ENCODE results near the gene BCL7C. TPM values are rescaled to one million over a fixed set of nuclear protein-coding genes. Genes with fewer than 3 reads are reported as not detected.
"Not testable (repeated sequence)": the region's sequence is repeated elsewhere in the genome, so short reads cannot be mapped to it uniquely, and the experiment has no call there.

Gene BCL7C
- total and polyA plus RNA-seq, 10 of the 15 experiments (the other 5 are each of a cell fraction or from before 2014, with no cell fraction given), result 1.1 to 30.5 (median 13.7) TPM

DNA sequence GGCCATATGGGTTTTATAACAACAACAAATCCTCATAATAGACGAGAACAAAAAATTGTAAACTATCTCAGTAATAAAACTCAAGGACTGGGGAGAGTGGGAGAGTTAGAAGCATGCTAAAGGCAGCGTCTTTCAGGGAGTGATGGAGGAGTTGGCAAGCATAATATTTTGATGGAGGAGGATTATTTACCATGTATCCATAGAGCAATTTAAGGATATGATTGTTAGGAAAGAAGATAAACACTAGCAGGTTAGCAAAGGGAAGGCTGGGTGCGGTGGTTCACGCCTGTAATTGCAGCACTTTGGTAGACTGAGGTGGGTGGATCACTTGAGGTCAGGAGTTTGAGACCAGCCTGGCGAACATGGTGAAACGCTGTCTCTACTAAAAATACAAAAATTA lies 27.8 kb downstream of the BCL7C start (continued):
- TF ChIP-seq CHD1 (IDR thresholded peaks at IDR 0.05; ENCODE audit: low read depth, low read length) (no peak), ZNF207 (IDR thresholded peaks at IDR 0.05; ENCODE audit: borderline replicate concordance) (no peak), BMI1 (IDR thresholded peaks at IDR 0.05; ENCODE audit: borderline replicate concordance) (no peak), KAT2A (conservative IDR thresholded peaks at IDR 0.05; ENCODE audit: control insufficient read depth, low read depth, low read length) (no peak), ZBED1 (IDR thresholded peaks at IDR 0.05; ENCODE audit: borderline replicate concordance) (no peak), KLF5 (IDR thresholded peaks at IDR 0.05; ENCODE audit: partially characterized antibody) (no peak), POLR2AphosphoS2 (IDR thresholded peaks at IDR 0.05; ENCODE audit: low read depth, low read length) (no peak), ZNF217 (IDR thresholded peaks at IDR 0.05) (no peak), ZZZ3 (IDR thresholded peaks at IDR 0.05; ENCODE audit: control insufficient read depth, insufficient read length, low read depth) (no peak), SP1 (IDR thresholded peaks at IDR 0.05; ENCODE audit: low read depth, low read length) (no peak), HDAC2 (IDR thresholded peaks at IDR 0.05) (no peak)

DNA sequence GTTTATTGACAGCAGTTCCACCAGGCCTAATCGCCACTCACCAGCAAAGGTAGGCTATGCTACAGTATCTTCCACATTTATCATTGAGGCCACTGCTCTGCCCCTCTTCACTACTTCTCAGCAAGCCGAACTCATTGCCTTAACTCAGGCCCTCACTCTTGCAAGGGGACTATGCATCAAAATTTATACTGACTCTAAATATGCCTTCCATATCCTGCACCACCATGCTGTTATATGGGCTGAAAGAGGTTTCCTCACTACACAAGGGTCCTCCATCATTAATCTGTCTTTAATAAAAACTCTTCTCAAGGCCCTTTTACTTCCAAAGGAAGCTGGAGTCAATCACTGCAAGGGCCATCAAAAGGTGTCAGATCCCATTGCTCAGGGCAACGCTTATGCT lies 30.7 kb downstream of the BCL7C start:
- H3K4me1 ChIP-seq (ENCODE audit: control insufficient read depth, insufficient read depth, low read length); H3K27me3 ChIP-seq (replicated peaks in 1 of 2; ENCODE audit: control insufficient read depth in 2 of 2, insufficient read depth in 2 of 2, low read length in 1 of 2); H3K79me2 ChIP-seq (ENCODE audit: control insufficient read depth, insufficient read depth, low read length); ATAC-seq; POLR2A ChIA-PET; H3K9me3 ChIP-seq (replicated peaks; ENCODE audit: control insufficient read depth, insufficient read depth, low read length); RAD21 ChIA-PET (ENCODE audit: unreplicated experiment); H4K20me1 ChIP-seq (ENCODE audit: control insufficient read depth, insufficient read depth); H3K36me3 ChIP-seq (ENCODE audit: control insufficient read depth in 2 of 2, insufficient read depth in 2 of 2, low read length in 1 of 2); H3K4me3 ChIP-seq; H2AFZ ChIP-seq (ENCODE audit: control insufficient read depth, low read depth, low read length); H3K4me2 ChIP-seq (ENCODE audit: control insufficient read depth, insufficient read depth); DNase-seq (ENCODE audit: low read depth, low spot score); H3K9ac ChIP-seq (ENCODE audit: control insufficient read depth, insufficient read depth, low read length); intact Hi-C loops (cut with micrococcal nuclease; ENCODE audit: unreplicated experiment); BruUV-seq (replicated peaks); H3K27ac ChIP-seq (ENCODE audit: control insufficient read depth, insufficient read depth); in situ Hi-C loops (cut with MboI); CTCF ChIA-PET; FAIRE-seq: not testable (repeated sequence)
- 69% methylated on average over 3 of the region's 3 CpGs for WGBS (ENCODE audit: insufficient coverage, insufficient replicate concordance, low lambda C conversion rate, missing lambda C conversion rate)
- SMC1A ChIA-PET (ENCODE audit: uncharacterized antibody, unreplicated experiment), result interaction anchor here (0.7 kb wide), 1 partner anchor 17 kb away, joined by 3 read pairs; no protein-coding TSS in a partner anchor

DNA sequence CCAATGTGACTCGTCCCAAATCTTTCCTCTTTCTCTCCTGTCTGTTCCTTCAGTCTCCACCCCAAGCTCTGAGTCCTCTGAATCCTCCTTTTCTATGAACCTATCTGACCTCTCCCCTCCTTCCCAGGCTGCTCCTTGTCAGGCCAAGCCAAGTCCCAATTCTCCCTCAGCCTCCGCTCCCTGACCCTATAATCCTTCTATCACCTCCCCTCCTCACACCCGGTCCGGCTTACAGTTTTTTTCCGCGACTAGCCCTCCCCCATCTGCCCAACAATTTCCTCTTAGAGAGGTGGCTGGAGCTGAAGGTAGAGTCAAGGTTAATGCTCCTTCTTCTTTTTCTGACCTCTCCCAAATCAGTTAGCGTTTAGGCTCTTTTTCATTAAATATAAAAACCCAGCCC lies 33.1 kb downstream of the BCL7C start:
- CTCF ChIA-PET; intact Hi-C loops (cut with micrococcal nuclease; ENCODE audit: unreplicated experiment); H4K20me1 ChIP-seq (ENCODE audit: control insufficient read depth, insufficient read depth); H3K4me1 ChIP-seq (ENCODE audit: control insufficient read depth, insufficient read depth, low read length); H3K27ac ChIP-seq (ENCODE audit: control insufficient read depth, insufficient read depth); FAIRE-seq; in situ Hi-C loops (cut with MboI); H3K27me3 ChIP-seq (replicated peaks in 1 of 2; ENCODE audit: control insufficient read depth in 2 of 2, insufficient read depth in 2 of 2, low read length in 1 of 2); DNase-seq (ENCODE audit: low read depth, low spot score); H3K79me2 ChIP-seq (ENCODE audit: control insufficient read depth, insufficient read depth, low read length); H3K36me3 ChIP-seq (ENCODE audit: control insufficient read depth in 2 of 2, insufficient read depth in 2 of 2, low read length in 1 of 2); H3K9ac ChIP-seq (ENCODE audit: control insufficient read depth, insufficient read depth, low read length); H2AFZ ChIP-seq (ENCODE audit: control insufficient read depth, low read depth, low read length); H3K4me3 ChIP-seq; H3K4me2 ChIP-seq (ENCODE audit: control insufficient read depth, insufficient read depth); ATAC-seq; SMC1A ChIA-PET (ENCODE audit: uncharacterized antibody, unreplicated experiment); H3K9me3 ChIP-seq (replicated peaks; ENCODE audit: control insufficient read depth, insufficient read depth, low read length); POLR2A ChIA-PET; BruUV-seq (replicated peaks); RAD21 ChIA-PET (ENCODE audit: unreplicated experiment): not testable (repeated sequence)
- WGBS (ENCODE audit: insufficient coverage, insufficient replicate concordance, low lambda C conversion rate, missing lambda C conversion rate), result 63% methylated on average over 7 of the region's 7 CpGs

Data from GM12878 (cell line).